Measurements from ENCODE around the gene XXYLT1.

DNA sequence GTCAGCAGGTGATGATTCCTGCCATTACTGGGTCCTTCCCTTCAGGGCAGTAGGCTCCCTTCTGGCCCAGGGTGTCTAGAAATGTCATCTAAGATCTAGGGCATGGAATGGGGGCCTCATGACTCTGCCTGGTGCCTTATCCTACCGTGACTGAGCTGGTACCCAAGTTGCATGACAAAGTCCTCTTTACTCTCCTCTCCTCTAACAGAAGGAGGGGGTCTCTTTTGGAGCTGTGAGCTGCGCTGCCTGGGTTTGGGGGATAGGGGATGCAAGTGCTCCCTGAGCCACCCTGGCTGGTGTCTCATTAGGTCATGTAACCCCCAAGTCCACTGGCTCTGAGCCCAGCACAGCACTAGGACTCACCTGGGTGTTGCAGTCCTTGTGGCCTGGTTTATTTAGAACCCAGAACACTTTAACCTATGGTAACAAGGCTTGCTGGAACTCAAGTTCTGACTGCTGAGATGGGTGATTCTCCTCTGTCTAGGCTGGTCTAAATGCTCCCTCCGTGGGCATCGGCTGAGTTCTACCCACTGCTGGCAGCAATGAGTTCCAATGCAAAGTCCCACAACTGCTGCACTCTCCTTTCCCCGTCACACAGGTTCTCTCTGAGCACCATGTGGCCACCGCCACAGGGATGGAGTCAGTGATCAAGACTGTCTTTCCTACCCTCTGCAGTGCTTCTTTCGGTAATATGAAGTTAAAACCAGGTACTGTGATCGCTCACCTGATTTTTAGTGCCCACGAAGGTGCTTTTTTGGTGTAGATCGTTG is 34.0 kb downstream of the XXYLT1 start:
- TF ChIP-seq, protein P1, sequence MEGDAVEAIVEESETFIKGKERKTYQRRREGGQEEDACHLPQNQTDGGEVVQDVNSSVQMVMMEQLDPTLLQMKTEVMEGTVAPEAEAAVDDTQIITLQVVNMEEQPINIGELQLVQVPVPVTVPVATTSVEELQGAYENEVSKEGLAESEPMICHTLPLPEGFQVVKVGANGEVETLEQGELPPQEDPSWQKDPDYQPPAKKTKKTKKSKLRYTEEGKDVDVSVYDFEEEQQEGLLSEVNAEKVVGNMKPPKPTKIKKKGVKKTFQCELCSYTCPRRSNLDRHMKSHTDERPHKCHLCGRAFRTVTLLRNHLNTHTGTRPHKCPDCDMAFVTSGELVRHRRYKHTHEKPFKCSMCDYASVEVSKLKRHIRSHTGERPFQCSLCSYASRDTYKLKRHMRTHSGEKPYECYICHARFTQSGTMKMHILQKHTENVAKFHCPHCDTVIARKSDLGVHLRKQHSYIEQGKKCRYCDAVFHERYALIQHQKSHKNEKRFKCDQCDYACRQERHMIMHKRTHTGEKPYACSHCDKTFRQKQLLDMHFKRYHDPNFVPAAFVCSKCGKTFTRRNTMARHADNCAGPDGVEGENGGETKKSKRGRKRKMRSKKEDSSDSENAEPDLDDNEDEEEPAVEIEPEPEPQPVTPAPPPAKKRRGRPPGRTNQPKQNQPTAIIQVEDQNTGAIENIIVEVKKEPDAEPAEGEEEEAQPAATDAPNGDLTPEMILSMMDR (IDR thresholded peaks at IDR 0.05): no peak
- no peak for TF ChIP-seq POLR2A (IDR thresholded peaks at IDR 0.05)
